GM19328 (cell line): ENCODE measurements around the gene PSMD4.

ENCODE experiments used
- ATAC-seq: cut with Tn5 transposase; IDR thresholded peaks from one replicate; pipeline ENCODE4 v1.9.1; 2021; ENCODE audit warnings: mild to moderate bottlenecking, moderate library complexity; ENCODE audit not compliant: unreplicated experiment

Gene PSMD4

GRCh38 chr1:151293093-151293492 lies 38.6 kb downstream of the PSMD4 start:
- ATAC-seq, result no peak

- no peak for ATAC-seq
These were observed 40.4 kb downstream of the PSMD4 start for GRCh38 chr1:151294742-151295462.

- ATAC-seq, result no peak
These were observed 55.3 kb downstream of the PSMD4 start for GRCh38 chr1:151309811-151310323.

- ATAC-seq, result no peak
These were observed 56.5 kb downstream of the PSMD4 start for GRCh38 chr1:151311011-151311410.

GRCh38 chr1:151311589-151312331 lies 57.2 kb downstream of the PSMD4 start:
- no peak for ATAC-seq

GRCh38 chr1:151312411-151312810 lies 57.9 kb downstream of the PSMD4 start:
- ATAC-seq, result no peak

GRCh38 chr1:151312826-151313225 lies 58.3 kb downstream of the PSMD4 start:
- no peak for ATAC-seq

GRCh38 chr1:151313501-151313900 lies 59.0 kb downstream of the PSMD4 start:
- ATAC-seq, result no peak

GRCh38 chr1:151314137-151314875 lies 59.8 kb downstream of the PSMD4 start:
- no peak for ATAC-seq

GRCh38 chr1:151315565-151316235 lies 61.2 kb downstream of the PSMD4 start:
- no peak for ATAC-seq
